K562 (cell line): ENCODE measurements around the gene FKBP1C. TPM values are rescaled to one million over a fixed set of nuclear protein-coding genes. Genes with fewer than 3 reads are reported as not detected.
"Not testable (repeated sequence)": the region's sequence is repeated elsewhere in the genome, so short reads cannot be mapped to it uniquely, and the experiment has no call there.

Experiments used
- ATAC-seq: fragments of 200-7000 bp; cut with Tn5 transposase; 3 replicates; pipeline ENCODE4 v1.9.1; 2020; ENCODE audit warnings: moderate library complexity
- Bru-seq: library from RNA; stranded (reverse); fragments of 400-500 nt; gene quantifications from one replicate; lab custom pipeline; 2021; lab: Mats Ljungman, UMichigan
- BruChase-seq, 2 experiments: library from RNA; stranded (reverse); fragments of 400-500 nt; gene quantifications; one replicate each; lab custom pipeline; 2021; lab: Mats Ljungman, UMichigan
- BruUV-seq: library from RNA; stranded (reverse); fragments of 400-500 nt; replicated peaks from 2 replicates; lab custom pipeline; 2021; lab: Mats Ljungman, UMichigan
- CTCF ChIA-PET: fragments of 300-600 bp; formaldehyde crosslinking; extraction: SDS; loops from one replicate; lab custom pipeline; 2021; ENCODE audit warnings: low intra/inter-chr PET ratio; lab: Yijun Ruan, JAX
- POLR2A ChIA-PET: fragments of 300-600, 350-650 bp; sonication (Branson Sonifier 250); formaldehyde crosslinking; extraction: SDS; loops from one replicate; lab custom pipeline; 2021; ENCODE audit warnings: antibody characterized with exemption, inconsistent platforms; lab: Yijun Ruan, JAX
- DNase-seq, 4 experiments: peaks; one replicate each; pipeline versions ENCODE4 v3.0.0 to v3.0.0-alpha.2; 2011 to 2018; ENCODE audit warnings: low spot score in 3 of 4, mixed read lengths in 3 of 4; ENCODE audit errors: extremely low read depth in 1 of 4
- FAIRE-seq: peaks from 2 replicates; lab custom pipeline; 2011; peaks lifted over from hg19 to GRCh38; lab: Jason Lieb, UNC
- H2AFZ ChIP-seq: 2 replicates; pipeline ENCODE4 v1.6.0; 2011; ENCODE audit warnings: low read depth, low read length, control low read depth, inconsistent platforms
- H3K27ac ChIP-seq: fragments of 200-600 bp; 3 replicates; pipeline ENCODE4 v1.8.0; 2011; ENCODE audit warnings: low read depth, mild to moderate bottlenecking, control low read depth, inconsistent platforms, low read length, moderate library complexity, mixed read lengths; ENCODE audit errors: extremely low read depth
- H3K27me3 ChIP-seq, 2 experiments: fragments of 300-600 bp in 1 of 2; 2 replicates in 1 of 2; 3 replicates in 1 of 2; pipeline versions ENCODE4 v1.6.0 to v1.8.0; 2011; ENCODE audit warnings: inconsistent platforms in 2 of 2, low read length in 2 of 2, mild to moderate bottlenecking in 1 of 2, mixed read lengths in 1 of 2, moderate library complexity in 1 of 2; ENCODE audit not compliant: control insufficient read depth in 2 of 2, insufficient read depth in 2 of 2
- H3K36me3 ChIP-seq: fragments of 300-600 bp; 3 replicates; pipeline ENCODE4 v1.8.0; 2011; ENCODE audit warnings: mild to moderate bottlenecking, low read length, inconsistent platforms; ENCODE audit not compliant: control insufficient read depth, insufficient read depth
- H3K4me1 ChIP-seq, 2 experiments: fragments of 200-600 bp in 1 of 2; replicated peaks in 1 of 2; 2 replicates in 1 of 2; 3 replicates in 1 of 2; pipeline versions ENCODE4 v1.5.1 to v1.8.0; 2011; ENCODE audit warnings: inconsistent platforms in 2 of 2, low read length in 2 of 2, mild to moderate bottlenecking in 1 of 2, mixed read lengths in 1 of 2, moderate library complexity in 1 of 2; ENCODE audit not compliant: control insufficient read depth in 2 of 2, insufficient read depth in 2 of 2
- H3K4me2 ChIP-seq: 2 replicates; pipeline ENCODE4 v1.6.1; 2011; ENCODE audit warnings: low read length, control low read depth, inconsistent platforms, mixed read lengths; ENCODE audit not compliant: insufficient read depth
- H3K4me3 ChIP-seq: fragments of 200-600 bp; sonication (generic), shearing (Covaris generic); 2 replicates; pipeline ENCODE4 v1.5.1; 2016; ENCODE audit warnings: control low read depth, inconsistent platforms
- H3K79me2 ChIP-seq: fragments of 200-600 bp; 3 replicates; pipeline ENCODE4 v1.8.0; 2011; ENCODE audit warnings: low read length, inconsistent platforms; ENCODE audit not compliant: control insufficient read depth, insufficient read depth
- H3K9ac ChIP-seq, 2 experiments: 2 replicates each; pipeline versions ENCODE4 v1.6.0 to v1.6.1; 2011; ENCODE audit warnings: low read depth in 2 of 2, low read length in 2 of 2, control low read depth in 1 of 2, inconsistent platforms in 1 of 2, mild to moderate bottlenecking in 1 of 2, mixed read lengths in 1 of 2; ENCODE audit not compliant: insufficient read depth in 1 of 2
- H3K9me1 ChIP-seq: one replicate; pipeline ENCODE4 v1.6.0; 2011; ENCODE audit warnings: inconsistent platforms, mild to moderate bottlenecking, low read length, moderate library complexity; ENCODE audit not compliant: control insufficient read depth, insufficient read depth
- H3K9me3 ChIP-seq: replicated peaks from 2 replicates; pipeline ENCODE4 v1.5.1; 2011; ENCODE audit warnings: low read depth, low read length, inconsistent platforms; ENCODE audit not compliant: control insufficient read depth, insufficient read depth
- H4K20me1 ChIP-seq: replicated peaks from 2 replicates; pipeline ENCODE4 v1.6.1; 2011; ENCODE audit warnings: low read length, inconsistent platforms, mixed read lengths; ENCODE audit not compliant: control insufficient read depth, insufficient read depth
- WGBS: fragments of 100-300 bp; shearing (Covaris generic); methylation state at CpG from one replicate; pipeline ENCODE4 v1.1.6; 2016; ENCODE audit warnings: low coverage, mixed read lengths; ENCODE audit not compliant: insufficient coverage; ENCODE audit errors: missing lambda C conversion rate; 5-methylcytosine and 5-hydroxymethylcytosine counted together
- in situ Hi-C: fragments of 300-500 bp; cut with MboI; formaldehyde crosslinking; loops from 4 replicates; pipeline ENCODE4 v1.15.0; 2018; ENCODE audit warnings: inconsistent platforms, mixed read lengths
- intact Hi-C: fragments of 100-400 bp; cut with micrococcal nuclease; formaldehyde crosslinking; loops from 2 replicates; pipeline ENCODE4 v1.14.2; 2022
- long read RNA-seq, 3 experiments: library from polyadenylated mRNA in 2 of 3; library from RNA in 1 of 3; unstranded in 2 of 3; stranded (forward) in 1 of 3; transcript quantifications; one replicate each; pipeline ENCODE4 v2.0.0, GENCODE V29; 2019 to 2022
- polyA minus RNA-seq, 3 experiments: library from RNA; depleted of rRNA, polyadenylated mRNA; stranded (reverse); fragments of >200 nt; gene quantifications; 2 replicates each; pipeline ENCODE4 v1.2.3, GENCODE V29; 2011
- polyA plus RNA-seq, 8 experiments: library from polyadenylated mRNA; depleted of rRNA in 4 of 8; stranded (reverse) in 5 of 8; unstranded in 3 of 8; fragments of >200 nt; fragmentation: Nextera tagmentation in 2 of 8; fragmentation: Illumina TruSeq in 1 of 8; extraction: Ambion mirVana in 2 of 8; extraction: Trizol in 1 of 8; gene quantifications; 2 replicates each; pipeline versions ENCODE4 v1.2.1 to v1.2.3, GENCODE V29; 2011 to 2014; ENCODE audit warnings: inconsistent platforms in 1 of 8, missing spikeins in 1 of 8
- total RNA-seq, 7 experiments: library from RNA; depleted of rRNA in 6 of 7; stranded (reverse); fragments of >200 nt in 6 of 7; fragmentation: Illumina TruSeq in 2 of 7; extraction: Trizol in 2 of 7; gene quantifications; 2 replicates each; pipeline versions ENCODE4 v1.2.1 to v1.2.3, GENCODE V29; 2011 to 2021; ENCODE audit warnings: low replicate concordance in 1 of 7

FKBP1C gene
- 0.42 TPM in 1 of 2 replicates, not detected in the other for total RNA-seq (2011; cell fraction: chromatin; rRNA removed; ENCODE audit: low replicate concordance)
- 0.26 TPM in 1 of 2 replicates, not detected in the other for total RNA-seq (2011; cell fraction: nucleolus; rRNA removed)
- total RNA-seq (2011; cell fraction: nucleoplasm; rRNA removed): 0.76 TPM in 1 of 2 replicates, not detected in the other
- not detected in 2 replicates for total RNA-seq (2014; rRNA removed)
- total RNA-seq (2014; rRNA removed; fragmentation: Illumina TruSeq; extraction: Trizol): 0.10 and 0.22 TPM in 2 replicates
- total RNA-seq (2015; rRNA removed; fragmentation: Illumina TruSeq; extraction: Trizol): 0.15 TPM in 1 of 2 replicates, not detected in the other
- 0.29 TPM in 1 of 2 replicates, not detected in the other for total RNA-seq (2021)
- 1.3 and 2.7 TPM in 2 replicates for polyA plus RNA-seq (2011; rRNA removed)
- polyA plus RNA-seq (2011; cell fraction: cytosol; rRNA removed): 0.40 and 0.68 TPM in 2 replicates
- polyA plus RNA-seq (2011; cell fraction: nucleus; rRNA removed): 0.26 and 1.1 TPM in 2 replicates
- polyA plus RNA-seq (2012): 1.5 and 1.8 TPM in 2 replicates
- polyA plus RNA-seq (2014; fragmentation: Illumina TruSeq; extraction: Trizol): 1.3 and 1.4 TPM in 2 replicates
- polyA plus RNA-seq (2014; fragmentation: Nextera tagmentation; extraction: Ambion mirVana): under 1 TPM; 0.14 to 0.28 TPM
- polyA plus RNA-seq (2014; rRNA removed): 0.23 TPM in 2 replicates
- 0.90 and 1.3 TPM in 2 replicates for polyA minus RNA-seq (2011; rRNA and poly(A)+ RNA removed)
- polyA minus RNA-seq (2011; cell fraction: cytosol; rRNA and poly(A)+ RNA removed): not detected in 2 replicates
- polyA minus RNA-seq (2011; cell fraction: nucleus; rRNA and poly(A)+ RNA removed): not detected in 2 replicates
- not detected for Bru-seq, nascent RNA
- BruChase-seq, experiment 1, labeled RNA remaining after a 2-hour chase: not detected
- not detected for BruChase-seq, experiment 2, labeled RNA remaining after a 6-hour chase
- long read RNA-seq, experiment 1: 0 reads
- long read RNA-seq, experiment 2: 0 reads
- long read RNA-seq, experiment 3: 0 reads

DNA sequence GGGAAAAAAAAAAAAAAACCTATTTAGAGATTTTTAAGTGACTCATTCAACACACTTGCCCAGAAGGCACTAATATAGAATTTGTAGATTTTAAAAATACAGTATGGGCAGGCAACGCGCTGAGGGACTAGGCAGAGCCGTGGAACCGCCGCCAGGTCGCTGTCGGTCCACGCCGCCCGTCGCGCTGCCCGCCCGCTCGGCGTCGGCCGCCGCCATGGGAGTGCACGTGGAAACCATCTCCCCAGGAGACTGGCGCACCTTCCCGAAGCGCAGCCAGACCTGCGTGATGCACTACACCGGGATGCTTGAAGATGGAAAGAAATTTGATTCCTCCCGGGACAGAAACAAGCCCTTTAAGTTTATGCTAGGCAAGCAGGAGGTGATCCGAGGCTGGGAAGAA is at the start of gene FKBP1C:
FKBP1C (plus strand) TSS at position 127 of the 400 bp plus-strand sequence.
- in situ Hi-C loops, FAIRE-seq: not testable (repeated sequence)
- WGBS: 2% methylated on average over 24 of the region's 27 CpGs

DNA sequence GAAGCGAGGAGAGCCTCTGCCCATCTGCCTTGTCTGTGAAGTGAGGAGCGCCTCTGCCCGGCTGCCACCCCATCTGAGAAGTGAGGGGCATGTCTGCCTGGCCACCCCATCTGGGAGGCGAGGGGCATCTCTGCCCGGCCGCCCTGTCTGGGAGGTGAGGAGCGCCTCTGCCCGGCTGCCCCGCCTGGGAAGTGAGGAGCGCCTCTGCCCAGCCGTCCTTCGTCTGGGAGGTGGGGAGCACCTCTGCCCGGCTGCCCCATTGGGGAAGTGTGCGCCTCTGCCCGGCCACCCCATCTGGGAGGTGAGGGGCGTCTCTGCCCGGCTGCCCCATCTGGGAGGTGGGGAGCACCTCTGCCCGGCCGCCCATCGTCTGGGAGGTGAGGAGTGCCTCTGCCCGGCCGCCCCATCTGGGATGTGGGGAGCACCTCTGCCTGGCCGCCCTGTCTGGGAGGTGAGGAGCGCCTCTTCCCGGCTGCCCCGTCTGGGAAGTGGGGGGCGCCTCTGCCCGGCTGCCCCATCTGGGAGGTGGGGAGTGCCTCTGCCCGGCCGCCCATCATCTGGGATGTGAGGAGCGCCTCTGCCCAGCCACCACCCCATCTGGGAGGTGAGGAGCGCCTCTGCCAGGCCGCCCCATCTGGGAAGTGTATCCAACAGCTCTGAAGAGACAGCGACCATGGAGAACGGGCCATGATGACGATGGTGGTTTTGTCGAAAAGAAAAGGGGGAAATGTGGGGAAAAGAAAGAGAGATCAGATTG is 47.0 kb upstream of the FKBP1C start:
- H3K4me3 ChIP-seq, H3K27ac ChIP-seq, H3K4me2 ChIP-seq, H3K79me2 ChIP-seq, in situ Hi-C loops, H3K27me3 ChIP-seq, FAIRE-seq, H4K20me1 ChIP-seq, H3K9me1 ChIP-seq, H3K36me3 ChIP-seq, BruUV-seq, ATAC-seq, H3K9me3 ChIP-seq, CTCF ChIA-PET, H3K9ac ChIP-seq, POLR2A ChIA-PET, DNase-seq, H3K4me1 ChIP-seq, intact Hi-C loops, H2AFZ ChIP-seq: not testable (repeated sequence)
- WGBS: 3% methylated on average over 18 of the region's 37 CpGs

More for the DNA sequence above, at the start of gene FKBP1C:
- H3K4me1 ChIP-seq, DNase-seq, H2AFZ ChIP-seq, H3K9ac ChIP-seq, H3K27ac ChIP-seq, H3K27me3 ChIP-seq, H3K9me1 ChIP-seq, H3K4me2 ChIP-seq, BruUV-seq, ATAC-seq, H3K36me3 ChIP-seq, CTCF ChIA-PET, H3K79me2 ChIP-seq, intact Hi-C loops, H3K4me3 ChIP-seq, H3K9me3 ChIP-seq, H4K20me1 ChIP-seq, POLR2A ChIA-PET: not testable (repeated sequence)
